ENCODE data around the gene FGF18.

The FGF18 gene

GRCh38 chr5:171386006-171386671 is 33.3 kb upstream of the FGF18 start:
- TF ChIP-seq L3MBTL2 (conservative IDR thresholded peaks at IDR 0.05) (no peak), SP1 (IDR thresholded peaks at IDR 0.05) (no peak), PKNOX1 (IDR thresholded peaks at IDR 0.05) (no peak), ELF4 (IDR thresholded peaks at IDR 0.05) (no peak), HDGF (IDR thresholded peaks at IDR 0.05; ENCODE audit: borderline replicate concordance) (no peak), ZNF384 (IDR thresholded peaks at IDR 0.05) (peak; percentile 43; the same call in 1 of the 2 replicates), SUZ12 (IDR thresholded peaks at IDR 0.05) (no peak)
- CTCF ChIA-PET: interaction anchor here (0.9 kb wide), 1 partner anchor 16 kb away, joined by 4 read pairs; no protein-coding TSS in a partner anchor
- POLR2A ChIA-PET: interaction anchor here (0.7 to 3.2 kb wide), 7 partner anchors 9 to 621 kb away, joined by 3 to 23 read pairs (median 8); partner anchors contain the start of gene FBXW11
- no peak for DNase-seq (ENCODE audit: extremely low spot score)

GRCh38 chr5:171386861-171387344 is 32.5 kb upstream of the FGF18 start:
- TF ChIP-seq ZNF384 (IDR thresholded peaks at IDR 0.05) (no peak), ELF4 (IDR thresholded peaks at IDR 0.05) (no peak), LEF1 (IDR thresholded peaks at IDR 0.05; ENCODE audit: borderline replicate concordance) (no peak), PKNOX1 (IDR thresholded peaks at IDR 0.05) (no peak), FOXK2 (IDR thresholded peaks at IDR 0.05) (no peak), SUZ12 (IDR thresholded peaks at IDR 0.05) (no peak), BHLHE40 (IDR thresholded peaks at IDR 0.05; ENCODE audit: borderline replicate concordance) (no peak), SP1 (IDR thresholded peaks at IDR 0.05) (no peak), HDGF (IDR thresholded peaks at IDR 0.05; ENCODE audit: borderline replicate concordance) (no peak), NFRKB (IDR thresholded peaks at IDR 0.05) (no peak), FOXA1 (IDR thresholded peaks at IDR 0.05) (no peak), ARNT (IDR thresholded peaks at IDR 0.05) (no peak)
- ChIA-PET POLR2A (interaction anchor here (0.7 to 3.2 kb wide), 8 partner anchors 9 to 620 kb away, joined by 3 to 23 read pairs (median 6); partner anchors contain the start of gene FBXW11), CTCF (interaction anchor here (0.9 kb wide), 1 partner anchor 16 kb away, joined by 4 read pairs; no protein-coding TSS in a partner anchor)
- DNase-seq (ENCODE audit: extremely low spot score): no peak

- TF ChIP-seq PKNOX1 (IDR thresholded peaks at IDR 0.05) (no peak), NFRKB (IDR thresholded peaks at IDR 0.05) (peak; percentile 94), FOXA1 (IDR thresholded peaks at IDR 0.05) (no peak), SUZ12 (IDR thresholded peaks at IDR 0.05) (no peak), SP1 (IDR thresholded peaks at IDR 0.05) (no peak), ARNT (IDR thresholded peaks at IDR 0.05) (no peak), FOXM1 (IDR thresholded peaks at IDR 0.05; ENCODE audit: borderline replicate concordance) (no peak), L3MBTL2 (conservative IDR thresholded peaks at IDR 0.05) (peak; percentile 90), ZNF384 (IDR thresholded peaks at IDR 0.05) (no peak), ELF4 (IDR thresholded peaks at IDR 0.05) (peak; percentile 91), FOXK2 (IDR thresholded peaks at IDR 0.05) (no peak), BHLHE40 (IDR thresholded peaks at IDR 0.05; ENCODE audit: borderline replicate concordance) (no peak)
- peak; percentile 100 for DNase-seq (ENCODE audit: extremely low spot score)
- CTCF ChIA-PET: interaction anchor here (0.9 kb wide), 1 partner anchor 17 kb away, joined by 4 read pairs; no protein-coding TSS in a partner anchor
- POLR2A ChIA-PET: interaction anchor here (0.7 to 3.2 kb wide), 12 partner anchors 10 to 619 kb away, joined by 3 to 23 read pairs (median 4); partner anchors contain the start of genes FBXW11 and TLX3
These were observed 32.0 kb upstream of the FGF18 start, which contains the start of gene NPM1 for GRCh38 chr5:171387345-171387969. NPM1 (plus strand) TSS chr5:171387849; CDS start chr5:171387949, 100 bp downstream.

GRCh38 chr5:171387970-171388815 is 31.3 kb upstream of the FGF18 start:
- TF ChIP-seq TARDBP (IDR thresholded peaks at IDR 0.05) (no peak), ZNF384 (IDR thresholded peaks at IDR 0.05) (no peak), LEF1 (IDR thresholded peaks at IDR 0.05; ENCODE audit: borderline replicate concordance) (no peak), ELF4 (IDR thresholded peaks at IDR 0.05) (no peak), FOXM1 (IDR thresholded peaks at IDR 0.05; ENCODE audit: borderline replicate concordance) (no peak), ARNT (IDR thresholded peaks at IDR 0.05) (0 out of 2 replicates have a peak, but pooled peaks have one; percentile 3), SP1 (IDR thresholded peaks at IDR 0.05) (no peak), L3MBTL2 (conservative IDR thresholded peaks at IDR 0.05) (peak; percentile 97), BHLHE40 (IDR thresholded peaks at IDR 0.05; ENCODE audit: borderline replicate concordance) (no peak)
- POLR2A ChIA-PET: interaction anchor here (0.7 to 3.2 kb wide), 15 partner anchors 11 to 619 kb away, joined by 3 to 23 read pairs (median 4); partner anchors contain the start of genes FBXW11, FGF18 and TLX3
- peak; percentile 69 for DNase-seq (ENCODE audit: extremely low spot score)
- CTCF ChIA-PET: no interaction called here

GRCh38 chr5:171388816-171389168 is 30.7 kb upstream of the FGF18 start:
- TF ChIP-seq TARDBP (IDR thresholded peaks at IDR 0.05) (no peak), NFRKB (IDR thresholded peaks at IDR 0.05) (no peak), SP1 (IDR thresholded peaks at IDR 0.05) (no peak), ELF4 (IDR thresholded peaks at IDR 0.05) (no peak), CTBP1 (IDR thresholded peaks at IDR 0.05; ENCODE audit: borderline replicate concordance) (no peak), HDGF (IDR thresholded peaks at IDR 0.05; ENCODE audit: borderline replicate concordance) (no peak), L3MBTL2 (conservative IDR thresholded peaks at IDR 0.05) (no peak), FOXA1 (IDR thresholded peaks at IDR 0.05) (no peak), SUZ12 (IDR thresholded peaks at IDR 0.05) (no peak), PKNOX1 (IDR thresholded peaks at IDR 0.05) (no peak), LEF1 (IDR thresholded peaks at IDR 0.05; ENCODE audit: borderline replicate concordance) (no peak), ZNF384 (IDR thresholded peaks at IDR 0.05) (no peak), FOXM1 (IDR thresholded peaks at IDR 0.05; ENCODE audit: borderline replicate concordance) (no peak), ARNT (IDR thresholded peaks at IDR 0.05) (no peak), BHLHE40 (IDR thresholded peaks at IDR 0.05; ENCODE audit: borderline replicate concordance) (no peak), FOXK2 (IDR thresholded peaks at IDR 0.05) (no peak)
- POLR2A ChIA-PET: interaction anchor here (0.9 to 3.2 kb wide), 12 partner anchors 10 to 80 kb away, joined by 3 to 23 read pairs (median 4); partner anchors contain the start of genes FGF18 and TLX3
- no peak for DNase-seq (ENCODE audit: extremely low spot score)
- CTCF ChIA-PET: interaction anchor here (1.5 kb wide), 1 partner anchor 17 kb away, joined by 4 read pairs; no protein-coding TSS in a partner anchor
